CD8-positive, alpha-beta memory T cell (primary cell): Measurements from ENCODE around the gene LYRM2. TPM values are rescaled to one million over a fixed set of nuclear protein-coding genes. Genes with fewer than 3 reads are reported as not detected.
A peak's percentile ranks its signal among the peaks of the same experiment; 100 is the strongest.

Experiments
- CTCF ChIA-PET: fragments of 350-600 bp; sonication (Branson Sonifier 250); formaldehyde crosslinking; loops from one replicate; lab custom pipeline; 2021; ENCODE audit warnings: antibody characterized with exemption; lab: Charles Lee
- POLR2A ChIA-PET: fragments of 350-600 bp; sonication (Branson Sonifier 250); formaldehyde crosslinking; loops from one replicate; lab custom pipeline; 2021; ENCODE audit warnings: antibody characterized with exemption; lab: Charles Lee
- DNase-seq, 5 donors: peaks; one replicate each; pipeline versions ENCODE4 v3.0.0 to v3.0.0-alpha.2; 2020 to 2022; ENCODE audit warnings: mixed read lengths in 1 of 5
- H3K27ac ChIP-seq: one replicate; pipeline ENCODE4 v1.7.0; 2013; ENCODE audit warnings: low read depth, mild to moderate bottlenecking, low read length, moderate library complexity
- H3K27me3 ChIP-seq: 2 replicates; pipeline ENCODE4 v1.7.0; 2013; ENCODE audit warnings: low read length, mild to moderate bottlenecking; ENCODE audit not compliant: insufficient read depth, poor library complexity, severe bottlenecking
- H3K36me3 ChIP-seq: 2 replicates; pipeline ENCODE4 v1.7.0; 2013; ENCODE audit warnings: mild to moderate bottlenecking, low read length, moderate library complexity; ENCODE audit not compliant: insufficient read depth
- H3K4me1 ChIP-seq: 2 replicates; pipeline ENCODE4 v1.7.0; 2013; ENCODE audit warnings: mild to moderate bottlenecking, low read length, moderate library complexity; ENCODE audit not compliant: insufficient read depth
- H3K4me3 ChIP-seq: 2 replicates; pipeline ENCODE4 v1.7.0; 2013; ENCODE audit warnings: mild to moderate bottlenecking, low read length
- H3K9me3 ChIP-seq: 2 replicates; pipeline ENCODE4 v1.7.0; 2013; ENCODE audit warnings: mild to moderate bottlenecking, low read length
- H3K27ac Mint-ChIP-seq, 8 donors: one replicate each; pipeline ENCODE4 v1.8.0; 2020 to 2021; ENCODE audit warnings: mixed read lengths in 8 of 8, mild to moderate bottlenecking in 6 of 8, inconsistent platforms in 3 of 8, moderate library complexity in 3 of 8
- H3K27me3 Mint-ChIP-seq, 2 donors: one replicate each; pipeline ENCODE4 v1.8.0; 2020 to 2021; ENCODE audit warnings: mixed read lengths in 2 of 2, mild to moderate bottlenecking in 1 of 2, moderate library complexity in 1 of 2
- H3K36me3 Mint-ChIP-seq, 3 donors: one replicate each; pipeline ENCODE4 v1.8.0; 2020 to 2021; ENCODE audit warnings: mixed read lengths in 3 of 3, inconsistent platforms in 1 of 3, mild to moderate bottlenecking in 1 of 3
- H3K4me1 Mint-ChIP-seq, 3 donors: one replicate each; pipeline ENCODE4 v1.8.0; 2020 to 2021; ENCODE audit warnings: mixed read lengths in 3 of 3, inconsistent platforms in 1 of 3, mild to moderate bottlenecking in 1 of 3
- H3K4me3 Mint-ChIP-seq, 7 donors: one replicate each; pipeline ENCODE4 v1.8.0; 2020 to 2021; ENCODE audit warnings: mixed read lengths in 7 of 7, mild to moderate bottlenecking in 6 of 7, moderate library complexity in 4 of 7, inconsistent platforms in 2 of 7
- H3K9me3 Mint-ChIP-seq, 5 donors: one replicate each; pipeline ENCODE4 v1.8.0; 2020 to 2022; ENCODE audit warnings: mixed read lengths in 5 of 5, mild to moderate bottlenecking in 3 of 5, moderate library complexity in 2 of 5, inconsistent platforms in 1 of 5
- polyA plus RNA-seq: library from polyadenylated mRNA; unstranded; fragments of 300-500 nt; fragmentation: Illumina TruSeq; gene quantifications from one replicate; pipeline ENCODE4 v1.2.3, GENCODE V29; 2021
- total RNA-seq, 2 experiments: library from RNA; stranded (reverse); gene quantifications; one replicate each; pipeline ENCODE4 v1.2.3, GENCODE V29; 2021

The LYRM2 gene
- total and polyA plus RNA-seq, 3 experiments from 2014 or later, result 42.8 to 85.6 (median 46.2) TPM

GRCh38 chr6:89661559-89661958 lies 23.0 kb upstream of the LYRM2 start:
- H3K4me1 Mint-ChIP-seq, result no peaks in the 10 kb centered on the region
- CTCF ChIA-PET, result interaction anchor here (1.4 to 2.0 kb wide), 2 partner anchors 10 to 229 kb away, joined by 3 to 4 read pairs; no protein-coding TSS in a partner anchor

GRCh38 chr6:89660981-89661380 lies 22.4 kb upstream of the LYRM2 start:
- Mint-ChIP-seq H3K4me1 (no peaks in the 10 kb centered on the region), H3K9me3 (no peaks in the 10 kb centered on the region), H3K27ac (no peak overlapping the region), H3K4me3 (no peak overlapping the region), H3K36me3 (peaks cover 13 to 84% (median 31%) of the 10 kb centered on the region in 3 donors), H3K27me3 (no peaks in the 10 kb centered on the region)
- no peaks in the 10 kb centered on the region for H3K9me3 ChIP-seq
- H3K27me3 ChIP-seq, result no peaks in the 10 kb centered on the region
- no peak for DNase-seq
- POLR2A ChIA-PET, result no interaction called here
- no peak overlapping the region for H3K27ac ChIP-seq
- peaks cover 44% of the 10 kb centered on the region for H3K36me3 ChIP-seq
- CTCF ChIA-PET, result interaction anchor here (1.4 to 2.0 kb wide), 2 partner anchors 9 to 229 kb away, joined by 3 to 4 read pairs; no protein-coding TSS in a partner anchor
- no peaks in the 10 kb centered on the region for H3K4me1 ChIP-seq
- no peak overlapping the region for H3K4me3 ChIP-seq

More at GRCh38 chr6:89661559-89661958, 23.0 kb upstream of the LYRM2 start:
- H3K27ac ChIP-seq, result no peak overlapping the region
- no peaks in the 10 kb centered on the region for H3K4me1 ChIP-seq
- POLR2A ChIA-PET, result no interaction called here
- no peak overlapping the region for H3K27ac Mint-ChIP-seq
- H3K36me3 Mint-ChIP-seq, result peaks cover 13 to 84% (median 31%) of the 10 kb centered on the region in 3 donors
- no peaks in the 10 kb centered on the region for H3K27me3 ChIP-seq
- no peaks in the 10 kb centered on the region for H3K9me3 ChIP-seq
- H3K27me3 Mint-ChIP-seq, result no peaks in the 10 kb centered on the region
- H3K4me3 Mint-ChIP-seq, result no peak overlapping the region
- H3K36me3 ChIP-seq, result peaks cover 46% of the 10 kb centered on the region
- DNase-seq, result no peak
- H3K9me3 Mint-ChIP-seq, result no peaks in the 10 kb centered on the region
- H3K4me3 ChIP-seq, result no peak overlapping the region

- CTCF ChIA-PET, result no interaction called here
- no peaks in the 10 kb centered on the region for H3K9me3 ChIP-seq
- H3K4me3 Mint-ChIP-seq, result no peak overlapping the region
Observed at GRCh38 chr6:89657445-89658158, 19.1 kb upstream of the LYRM2 start.

DNA sequence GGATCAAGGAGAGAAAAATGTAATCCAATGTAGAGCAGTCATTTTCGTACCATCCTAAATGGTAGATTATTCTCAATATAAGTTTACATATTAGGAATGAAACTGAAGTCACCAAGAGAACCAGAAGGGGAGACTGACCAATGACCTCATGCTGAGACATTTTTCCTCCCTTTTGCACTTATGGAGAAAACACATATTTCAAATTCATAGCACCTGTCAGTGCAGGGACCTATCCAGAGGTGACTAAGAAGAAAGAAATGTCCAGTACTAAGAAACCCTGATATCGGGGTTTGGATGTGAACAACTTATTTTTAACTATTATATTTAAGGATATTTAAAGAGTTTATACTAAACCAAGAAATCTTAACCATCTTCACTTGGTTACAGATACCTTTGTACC lies 16.6 kb upstream of the LYRM2 start:
- peaks cover 5 to 85% (median 34%) of the 10 kb centered on the region in 3 donors for H3K36me3 Mint-ChIP-seq
- Histone ChIP-seq H3K4me3 (no peak overlapping the region), H3K36me3 (peaks cover 24% of the 10 kb centered on the region), H3K9me3 (no peaks in the 10 kb centered on the region), H3K27ac (no peak overlapping the region), H3K27me3 (no peaks in the 10 kb centered on the region), H3K4me1 (no peaks in the 10 kb centered on the region)
- ChIA-PET CTCF (no interaction called here), POLR2A (no interaction called here)
- DNase-seq, result no peak
- H3K27me3 Mint-ChIP-seq, result no peaks in the 10 kb centered on the region
- H3K27ac Mint-ChIP-seq, result no peak overlapping the region
- no peak overlapping the region for H3K4me3 Mint-ChIP-seq
- H3K9me3 Mint-ChIP-seq, result no peaks in the 10 kb centered on the region
- no peaks in the 10 kb centered on the region for H3K4me1 Mint-ChIP-seq

More at GRCh38 chr6:89657445-89658158, 19.1 kb upstream of the LYRM2 start:
- Mint-ChIP-seq H3K4me1 (no peaks in the 10 kb centered on the region), H3K9me3 (no peaks in the 10 kb centered on the region), H3K36me3 (peaks cover 7 to 82% (median 30%) of the 10 kb centered on the region in 3 donors), H3K27ac (peak overlapping the region in 2 of 8 donors; percentile 13 to 91), H3K27me3 (no peaks in the 10 kb centered on the region)
- POLR2A ChIA-PET, result no interaction called here
- no peaks in the 10 kb centered on the region for H3K27me3 ChIP-seq
- no peak overlapping the region for H3K4me3 ChIP-seq
- H3K36me3 ChIP-seq, result peaks cover 33% of the 10 kb centered on the region
- no peak for DNase-seq
- no peak overlapping the region for H3K27ac ChIP-seq
- H3K4me1 ChIP-seq, result no peaks in the 10 kb centered on the region

GRCh38 chr6:89650579-89650978 lies 12.0 kb upstream of the LYRM2 start:
- Histone ChIP-seq H3K36me3 (peaks cover 41% of the 10 kb centered on the region), H3K4me3 (no peak overlapping the region), H3K4me1 (no peaks in the 10 kb centered on the region), H3K27ac (no peak overlapping the region), H3K27me3 (no peaks in the 10 kb centered on the region), H3K9me3 (no peaks in the 10 kb centered on the region)
- no peaks in the 10 kb centered on the region for H3K4me1 Mint-ChIP-seq
- H3K27me3 Mint-ChIP-seq, result no peaks in the 10 kb centered on the region
- ChIA-PET POLR2A (no interaction called here), CTCF (interaction anchor here (1.4 kb wide), 1 partner anchor 279 kb away, joined by 3 read pairs; no protein-coding TSS in a partner anchor)
- H3K9me3 Mint-ChIP-seq, result no peaks in the 10 kb centered on the region
- H3K4me3 Mint-ChIP-seq, result no peak overlapping the region
- no peak overlapping the region for H3K27ac Mint-ChIP-seq
- H3K36me3 Mint-ChIP-seq, result peaks cover 7 to 87% (median 26%) of the 10 kb centered on the region in 3 donors
- DNase-seq, result no peak

DNA sequence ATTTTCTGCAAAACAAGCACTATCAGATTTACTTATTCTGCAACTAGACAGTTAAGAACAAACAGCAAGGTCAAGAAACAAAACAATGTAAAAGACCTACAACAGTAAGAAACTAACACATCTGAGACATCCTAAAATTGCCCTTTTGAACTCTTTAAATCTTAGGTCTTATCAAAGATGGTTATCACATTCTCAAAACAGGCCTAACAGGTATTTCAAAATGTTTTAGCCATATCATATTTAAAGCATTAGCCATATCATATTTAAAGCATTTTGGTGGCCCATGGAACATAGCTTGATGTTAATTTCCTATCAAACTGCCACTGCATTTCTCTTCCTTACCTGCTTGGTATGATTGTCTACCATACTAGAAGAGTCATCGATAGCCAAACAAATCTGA lies 11.1 kb upstream of the LYRM2 start:
- CTCF ChIA-PET, result no interaction called here
- peaks cover 7 to 90% (median 25%) of the 10 kb centered on the region in 3 donors for H3K36me3 Mint-ChIP-seq
- POLR2A ChIA-PET, result no interaction called here

DNA sequence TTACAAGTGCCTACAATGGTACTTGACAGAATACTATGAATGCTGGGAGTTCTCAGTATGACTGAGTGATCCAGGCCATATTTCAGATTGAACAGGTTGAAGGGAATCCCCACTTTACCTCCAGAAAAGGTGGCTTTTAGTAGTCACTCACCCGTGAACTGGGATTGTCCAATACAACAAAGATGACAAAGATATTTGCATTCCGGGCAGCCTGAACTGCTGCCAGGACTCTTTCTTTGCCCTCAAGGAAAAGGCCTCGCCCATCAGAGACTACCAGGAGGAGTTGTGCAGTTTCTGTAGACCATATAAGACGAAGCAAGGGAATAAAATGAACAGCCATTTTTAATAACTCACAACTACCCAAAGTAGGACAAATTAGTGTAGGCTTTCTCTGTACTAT lies 6.3 kb upstream of the LYRM2 start:
- POLR2A ChIA-PET, result no interaction called here
- CTCF ChIA-PET, result no interaction called here
- Histone ChIP-seq H3K4me3 (no peak overlapping the region), H3K4me1 (no peaks in the 10 kb centered on the region), H3K27ac (no peak overlapping the region), H3K9me3 (no peaks in the 10 kb centered on the region), H3K27me3 (no peaks in the 10 kb centered on the region), H3K36me3 (peaks cover 50% of the 10 kb centered on the region)
- Mint-ChIP-seq H3K4me3 (no peak overlapping the region), H3K27me3 (no peaks in the 10 kb centered on the region), H3K27ac (peak overlapping the region in 2 of 8 donors; percentile 29 to 69), H3K9me3 (no peaks in the 10 kb centered on the region), H3K4me1 (no peaks in the 10 kb centered on the region), H3K36me3 (peaks cover 12 to 74% (median 24%) of the 10 kb centered on the region in 3 donors)
- no peak for DNase-seq

More for the DNA sequence above, 11.1 kb upstream of the LYRM2 start:
- Histone ChIP-seq H3K4me1 (no peaks in the 10 kb centered on the region), H3K9me3 (no peaks in the 10 kb centered on the region), H3K4me3 (no peak overlapping the region), H3K36me3 (peaks cover 48% of the 10 kb centered on the region), H3K27ac (no peak overlapping the region), H3K27me3 (no peaks in the 10 kb centered on the region)
- H3K4me3 Mint-ChIP-seq, result no peak overlapping the region
- no peaks in the 10 kb centered on the region for H3K9me3 Mint-ChIP-seq
- H3K27ac Mint-ChIP-seq, result no peak overlapping the region
- DNase-seq, result no peak
- no peaks in the 10 kb centered on the region for H3K27me3 Mint-ChIP-seq
- no peaks in the 10 kb centered on the region for H3K4me1 Mint-ChIP-seq

DNA sequence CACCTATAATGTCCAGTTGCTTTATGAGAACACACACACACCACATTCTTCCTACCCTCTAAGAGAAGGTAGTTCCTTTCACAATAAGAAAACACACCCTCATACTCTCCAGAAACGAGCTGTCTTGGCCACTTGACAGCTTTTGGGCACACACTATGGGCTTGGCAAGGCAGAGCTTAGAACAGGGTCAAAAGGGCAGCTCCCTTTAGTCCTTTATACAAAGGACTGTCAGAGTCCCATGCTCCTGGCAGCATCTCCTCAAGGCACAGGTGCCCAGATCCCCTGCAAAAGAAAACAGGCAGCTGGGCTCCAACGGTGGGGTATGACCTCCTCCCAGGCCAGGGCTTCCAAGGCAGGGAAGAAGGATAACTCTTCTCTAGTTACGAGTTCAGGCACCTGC lies 4.9 kb upstream of the LYRM2 start:
- Histone ChIP-seq H3K4me1 (peaks cover 9% of the 10 kb centered on the region), H3K27me3 (no peaks in the 10 kb centered on the region), H3K9me3 (no peaks in the 10 kb centered on the region), H3K27ac (no peak overlapping the region), H3K36me3 (peaks cover 45% of the 10 kb centered on the region), H3K4me3 (no peak overlapping the region)
- Mint-ChIP-seq H3K36me3 (peaks cover 12 to 67% (median 24%) of the 10 kb centered on the region in 3 donors), H3K27ac (no peak overlapping the region), H3K4me3 (peak overlapping the region in 2 of 7 donors; percentile 4 to 66), H3K27me3 (no peaks in the 10 kb centered on the region), H3K9me3 (no peaks in the 10 kb centered on the region), H3K4me1 (peaks cover 8 to 13% (median 13%) of the 10 kb centered on the region in 3 donors)
- no peak for DNase-seq
- ChIA-PET CTCF (interaction anchor here (0.9 kb wide), 1 partner anchor 211 kb away, joined by 3 read pairs; no protein-coding TSS in a partner anchor), POLR2A (no interaction called here)
